Measurements from ENCODE around the gene DHPS. TPM values are rescaled to one million over a fixed set of nuclear protein-coding genes. Genes with fewer than 3 reads are reported as not detected.
"Not testable (repeated sequence)": the region's sequence is repeated elsewhere in the genome, so short reads cannot be mapped to it uniquely, and the experiment has no call there.

DHPS gene
- polyA plus RNA-seq, 2 donors = 45.5 to 51.3 TPM

- Histone ChIP-seq H3K36me3 (ENCODE audit: control insufficient read depth in 2 of 2, insufficient read depth in 2 of 2, low read length in 1 of 2) (peaks cover 9 to 30% of the 10 kb centered on the region in 2 donors), H3K4me1 (ENCODE audit: control insufficient read depth in 2 of 2, insufficient read depth in 2 of 2, low read length in 1 of 2) (no peaks in the 10 kb centered on the region), H3K27me3 (ENCODE audit: control insufficient read depth in 1 of 2, insufficient read depth in 2 of 2, low read length in 2 of 2) (no peaks in the 10 kb centered on the region), H3K27ac (ENCODE audit: low read depth in 2 of 2, low read length in 1 of 2) (no peak overlapping the region), H3K9me3 (ENCODE audit: control insufficient read depth in 2 of 2, insufficient read depth in 1 of 2, low read depth in 1 of 2, low read length in 1 of 2) (no peaks in the 10 kb centered on the region), H3K4me3 (ENCODE audit: low read depth in 1 of 2, low read length in 2 of 2) (no peak overlapping the region)
- 69 to 75% methylated on average over 48 to 50 of the region's 50 CpGs for WGBS, 2 donors
These were observed 24.6 kb downstream of the DHPS start for GRCh38 chr19:12656899-12657571.

DNA sequence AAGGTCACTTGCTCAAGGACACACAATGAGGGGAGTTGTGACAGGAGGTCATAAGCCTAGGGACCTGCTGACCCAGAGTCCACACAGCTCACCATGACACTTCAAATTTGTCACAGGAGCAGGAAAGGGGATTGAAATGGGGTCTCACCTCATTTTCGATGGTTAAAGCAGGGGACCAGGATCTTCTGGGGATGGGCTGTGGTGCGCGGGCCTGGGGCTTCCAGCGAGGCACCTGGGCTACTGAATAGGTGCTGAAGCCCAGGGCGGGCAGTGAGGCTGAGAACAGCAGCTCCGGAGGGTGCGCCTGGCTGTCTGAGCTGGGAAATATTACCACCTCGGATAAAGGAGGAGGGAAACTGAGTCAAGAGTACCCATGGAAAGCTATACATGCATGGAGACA, 26.1 kb downstream of the DHPS start:
- no peak overlapping the region for H3K4me3 ChIP-seq (ENCODE audit: low read depth in 1 of 2, low read length in 2 of 2)
- no peaks in the 10 kb centered on the region for H3K4me1 ChIP-seq (ENCODE audit: control insufficient read depth in 2 of 2, insufficient read depth in 2 of 2, low read length in 1 of 2)
- 94 to 96% methylated on average over 8 of the region's 8 CpGs for WGBS, 2 donors
- peaks cover 9 to 24% of the 10 kb centered on the region in 2 donors for H3K36me3 ChIP-seq (ENCODE audit: control insufficient read depth in 2 of 2, insufficient read depth in 2 of 2, low read length in 1 of 2)
- no peaks in the 10 kb centered on the region for H3K9me3 ChIP-seq (ENCODE audit: control insufficient read depth in 2 of 2, insufficient read depth in 1 of 2, low read depth in 1 of 2, low read length in 1 of 2)
- H3K27ac ChIP-seq (ENCODE audit: low read depth in 2 of 2, low read length in 1 of 2) = no peak overlapping the region
- H3K27me3 ChIP-seq (ENCODE audit: control insufficient read depth in 1 of 2, insufficient read depth in 2 of 2, low read length in 2 of 2) = no peaks in the 10 kb centered on the region

- WGBS, 2 donors = 91 to 92% methylated on average over 6 of the region's 6 CpGs
- Histone ChIP-seq H3K27ac (ENCODE audit: low read depth in 2 of 2, low read length in 1 of 2) (no peak overlapping the region), H3K36me3 (ENCODE audit: control insufficient read depth in 2 of 2, insufficient read depth in 2 of 2, low read length in 1 of 2) (peaks cover 9 to 12% of the 10 kb centered on the region in 2 donors), H3K4me3 (ENCODE audit: low read depth in 1 of 2, low read length in 2 of 2) (no peak overlapping the region), H3K4me1 (ENCODE audit: control insufficient read depth in 2 of 2, insufficient read depth in 2 of 2, low read length in 1 of 2) (peaks cover 5 to 7% of the 10 kb centered on the region in 2 donors), H3K9me3 (ENCODE audit: control insufficient read depth in 2 of 2, insufficient read depth in 1 of 2, low read depth in 1 of 2, low read length in 1 of 2) (no peaks in the 10 kb centered on the region), H3K27me3 (ENCODE audit: control insufficient read depth in 1 of 2, insufficient read depth in 2 of 2, low read length in 2 of 2) (no peaks in the 10 kb centered on the region)
These were observed 29.5 kb downstream of the DHPS start for GRCh38 chr19:12652219-12652618.

- 95 to 97% methylated on average over 10 of the region's 10 CpGs for WGBS, 2 donors
These were observed 31.7 kb downstream of the DHPS start for GRCh38 chr19:12649941-12650340.

DNA sequence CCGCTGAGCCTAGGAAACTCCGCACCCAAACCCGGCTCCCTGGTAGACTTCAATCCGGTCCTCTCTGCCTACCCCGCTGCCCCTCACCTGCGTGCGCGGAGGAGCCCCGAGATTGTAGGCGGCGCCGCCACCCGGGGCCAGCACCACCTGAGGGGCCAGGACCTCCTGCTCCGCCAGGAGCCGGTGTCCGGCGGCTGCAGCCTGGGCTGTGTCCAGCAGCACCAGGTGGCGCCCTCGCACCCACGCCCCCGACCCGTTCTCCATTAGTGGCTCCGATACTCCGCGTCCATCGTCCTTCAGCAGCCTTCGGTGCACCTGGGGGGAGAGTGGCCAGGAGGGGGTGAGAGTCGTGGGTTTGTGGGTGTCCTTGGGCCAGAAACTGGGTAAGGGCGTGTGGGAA, 33.6 kb downstream of the DHPS start:
- Histone ChIP-seq H3K4me1 (ENCODE audit: control insufficient read depth in 2 of 2, insufficient read depth in 2 of 2, low read length in 1 of 2) (peaks cover 5 to 7% of the 10 kb centered on the region in 2 donors), H3K4me3 (ENCODE audit: low read depth in 1 of 2, low read length in 2 of 2) (peak overlapping the region; percentile 6 to 8), H3K9me3 (ENCODE audit: control insufficient read depth in 2 of 2, insufficient read depth in 1 of 2, low read depth in 1 of 2, low read length in 1 of 2) (no peaks in the 10 kb centered on the region), H3K27me3 (ENCODE audit: control insufficient read depth in 1 of 2, insufficient read depth in 2 of 2, low read length in 2 of 2) (no peaks in the 10 kb centered on the region), H3K27ac (ENCODE audit: low read depth in 2 of 2, low read length in 1 of 2) (no peak overlapping the region), H3K36me3 (ENCODE audit: control insufficient read depth in 2 of 2, insufficient read depth in 2 of 2, low read length in 1 of 2) (peaks cover 0 to 3% of the 10 kb centered on the region in 2 donors)
- 20 to 33% methylated on average over 27 to 29 of the region's 29 CpGs for WGBS, 2 donors

More at GRCh38 chr19:12649941-12650340, 31.7 kb downstream of the DHPS start:
- Histone ChIP-seq H3K9me3 (ENCODE audit: control insufficient read depth in 2 of 2, insufficient read depth in 1 of 2, low read depth in 1 of 2, low read length in 1 of 2) (no peaks in the 10 kb centered on the region), H3K4me1 (ENCODE audit: control insufficient read depth in 2 of 2, insufficient read depth in 2 of 2, low read length in 1 of 2) (peaks cover 5 to 7% of the 10 kb centered on the region in 2 donors), H3K27ac (ENCODE audit: low read depth in 2 of 2, low read length in 1 of 2) (no peak overlapping the region), H3K27me3 (ENCODE audit: control insufficient read depth in 1 of 2, insufficient read depth in 2 of 2, low read length in 2 of 2) (no peaks in the 10 kb centered on the region), H3K36me3 (ENCODE audit: control insufficient read depth in 2 of 2, insufficient read depth in 2 of 2, low read length in 1 of 2) (peaks cover 1 to 3% of the 10 kb centered on the region in 2 donors), H3K4me3 (ENCODE audit: low read depth in 1 of 2, low read length in 2 of 2) (no peak overlapping the region)

- 19 to 26% methylated on average over 31 of the region's 31 CpGs for WGBS, 2 donors
- Histone ChIP-seq H3K4me1 (ENCODE audit: control insufficient read depth in 2 of 2, insufficient read depth in 2 of 2, low read length in 1 of 2) (peaks cover 5 to 7% of the 10 kb centered on the region in 2 donors), H3K4me3 (ENCODE audit: low read depth in 1 of 2, low read length in 2 of 2) (peak overlapping the region; percentile 8 to 33), H3K9me3 (ENCODE audit: control insufficient read depth in 2 of 2, insufficient read depth in 1 of 2, low read depth in 1 of 2, low read length in 1 of 2) (no peaks in the 10 kb centered on the region), H3K36me3 (ENCODE audit: control insufficient read depth in 2 of 2, insufficient read depth in 2 of 2, low read length in 1 of 2) (peaks cover 0 to 3% of the 10 kb centered on the region in 2 donors), H3K27ac (ENCODE audit: low read depth in 2 of 2, low read length in 1 of 2) (no peak overlapping the region), H3K27me3 (ENCODE audit: control insufficient read depth in 1 of 2, insufficient read depth in 2 of 2, low read length in 2 of 2) (no peaks in the 10 kb centered on the region)
These were observed 34.1 kb downstream of the DHPS start for GRCh38 chr19:12647490-12648071.

GRCh38 chr19:12647047-12647446, 34.6 kb downstream of the DHPS start:
- Histone ChIP-seq H3K4me3 (ENCODE audit: low read depth in 1 of 2, low read length in 2 of 2) (no peak overlapping the region), H3K4me1 (ENCODE audit: control insufficient read depth in 2 of 2, insufficient read depth in 2 of 2, low read length in 1 of 2) (peaks cover 5 to 7% of the 10 kb centered on the region in 2 donors), H3K27ac (ENCODE audit: low read depth in 2 of 2, low read length in 1 of 2) (no peak overlapping the region), H3K27me3 (ENCODE audit: control insufficient read depth in 1 of 2, insufficient read depth in 2 of 2, low read length in 2 of 2) (no peaks in the 10 kb centered on the region), H3K9me3 (ENCODE audit: control insufficient read depth in 2 of 2, insufficient read depth in 1 of 2, low read depth in 1 of 2, low read length in 1 of 2) (no peaks in the 10 kb centered on the region), H3K36me3 (ENCODE audit: control insufficient read depth in 2 of 2, insufficient read depth in 2 of 2, low read length in 1 of 2) (peaks cover 0 to under 1% of the 10 kb centered on the region in 2 donors)
- WGBS, 2 donors = 61 to 76% methylated on average over 8 of the region's 8 CpGs

GRCh38 chr19:12646551-12646950, 35.1 kb downstream of the DHPS start:
- WGBS, 2 donors = 88 to 89% methylated on average over 10 of the region's 10 CpGs
- no peaks in the 10 kb centered on the region for H3K27me3 ChIP-seq (ENCODE audit: control insufficient read depth in 1 of 2, insufficient read depth in 2 of 2, low read length in 2 of 2)
- no peak overlapping the region for H3K27ac ChIP-seq (ENCODE audit: low read depth in 2 of 2, low read length in 1 of 2)
- peaks cover 5 to 7% of the 10 kb centered on the region in 2 donors for H3K4me1 ChIP-seq (ENCODE audit: control insufficient read depth in 2 of 2, insufficient read depth in 2 of 2, low read length in 1 of 2)
- H3K36me3 ChIP-seq (ENCODE audit: control insufficient read depth in 2 of 2, insufficient read depth in 2 of 2, low read length in 1 of 2) = no peaks in the 10 kb centered on the region
- no peak overlapping the region for H3K4me3 ChIP-seq (ENCODE audit: low read depth in 1 of 2, low read length in 2 of 2)
- no peaks in the 10 kb centered on the region for H3K9me3 ChIP-seq (ENCODE audit: control insufficient read depth in 2 of 2, insufficient read depth in 1 of 2, low read depth in 1 of 2, low read length in 1 of 2)

DNA sequence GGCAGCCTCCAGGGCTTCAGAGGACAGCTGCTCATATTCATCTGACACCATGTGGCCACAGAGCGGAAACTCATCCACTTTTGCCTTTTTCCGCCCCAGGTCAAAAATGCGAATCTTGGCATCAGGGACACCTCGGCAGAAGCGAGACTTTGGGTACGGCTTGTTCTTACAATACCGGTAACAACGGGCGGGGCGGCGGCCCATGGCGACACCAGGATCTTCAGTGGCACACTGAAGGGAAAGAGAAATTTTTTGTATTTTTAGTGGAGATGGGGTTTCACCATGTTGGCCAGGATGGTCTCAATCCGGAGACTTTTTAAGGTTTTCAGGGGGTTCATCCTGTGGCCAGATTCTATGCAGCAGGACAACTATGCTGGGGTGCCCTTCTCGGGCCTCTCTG, 38.0 kb downstream of the DHPS start:
- not testable (repeated sequence) for H3K36me3 ChIP-seq (ENCODE audit: control insufficient read depth in 2 of 2, insufficient read depth in 2 of 2, low read length in 1 of 2); H3K4me3 ChIP-seq (ENCODE audit: low read depth in 1 of 2, low read length in 2 of 2); H3K27me3 ChIP-seq (ENCODE audit: control insufficient read depth in 1 of 2, insufficient read depth in 2 of 2, low read length in 2 of 2); H3K9me3 ChIP-seq (ENCODE audit: control insufficient read depth in 2 of 2, insufficient read depth in 1 of 2, low read depth in 1 of 2, low read length in 1 of 2); H3K27ac ChIP-seq (ENCODE audit: low read depth in 2 of 2, low read length in 1 of 2)
- H3K4me1 ChIP-seq (ENCODE audit: control insufficient read depth in 2 of 2, insufficient read depth in 2 of 2, low read length in 1 of 2) = peaks cover 5 to 14% of the 10 kb centered on the region in 2 donors
- WGBS, 2 donors = 94 to 99% methylated on average over 14 of the region's 14 CpGs

DNA sequence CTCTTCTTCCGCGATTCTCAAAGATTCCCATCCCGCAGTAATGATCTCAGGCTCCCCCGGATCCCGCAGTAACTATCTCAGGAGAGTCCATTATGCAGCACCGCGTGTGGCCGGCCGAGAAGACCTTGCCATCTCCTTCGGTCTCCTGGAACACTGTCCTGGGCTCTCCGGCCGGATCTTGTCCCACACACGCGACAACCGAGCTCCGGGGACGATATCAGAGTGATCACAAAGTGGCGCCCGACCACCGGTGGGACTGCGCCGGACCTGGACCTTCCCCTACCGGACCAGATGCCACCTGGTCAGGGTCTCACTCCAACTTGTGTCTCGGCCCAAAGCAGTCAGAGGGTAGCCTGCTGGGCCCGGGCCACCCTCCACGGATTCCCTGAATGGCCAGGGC, 39.2 kb downstream of the DHPS start:
- no peaks in the 10 kb centered on the region for H3K9me3 ChIP-seq (ENCODE audit: control insufficient read depth in 2 of 2, insufficient read depth in 1 of 2, low read depth in 1 of 2, low read length in 1 of 2)
- H3K36me3 ChIP-seq (ENCODE audit: control insufficient read depth in 2 of 2, insufficient read depth in 2 of 2, low read length in 1 of 2) = no peaks in the 10 kb centered on the region
- H3K27ac ChIP-seq (ENCODE audit: low read depth in 2 of 2, low read length in 1 of 2) = no peak overlapping the region
- peaks cover 0 to 7% of the 10 kb centered on the region in 2 donors for H3K4me1 ChIP-seq (ENCODE audit: control insufficient read depth in 2 of 2, insufficient read depth in 2 of 2, low read length in 1 of 2)
- H3K27me3 ChIP-seq (ENCODE audit: control insufficient read depth in 1 of 2, insufficient read depth in 2 of 2, low read length in 2 of 2) = no peaks in the 10 kb centered on the region
- H3K4me3 ChIP-seq (ENCODE audit: low read depth in 1 of 2, low read length in 2 of 2) = no peak overlapping the region
- WGBS, 2 donors = 92 to 94% methylated on average over 26 of the region's 26 CpGs
